ENCODE results near the gene SMOC2. TPM values are rescaled to one million over a fixed set of nuclear protein-coding genes. Genes with fewer than 3 reads are reported as not detected.

The SMOC2 gene
- total RNA-seq, 1 experiment from 2014 or later = 0.42 TPM

GRCh38 chr6:168577496-168577895, 136.5 kb downstream of the SMOC2 start:
- intact Hi-C loops (cut with micrococcal nuclease) = no loop called here
- H3K27me3 ChIP-seq (ENCODE audit: insufficient read depth, low read length) = no peaks in the 10 kb centered on the region

More at GRCh38 chr6:168577496-168577895, 136.5 kb downstream of the SMOC2 start:
- Histone ChIP-seq H3K9me2 (ENCODE audit: insufficient read depth) (no peaks in the 10 kb centered on the region), H3K27ac (ENCODE audit: low read depth, low read length) (no peak overlapping the region), H3K9me3 (ENCODE audit: control insufficient read depth in 1 of 2, insufficient read depth in 1 of 2, low read depth in 1 of 2, low read length in 2 of 2) (no peaks in the 10 kb centered on the region), H4K20me1 (ENCODE audit: insufficient read depth) (no peaks in the 10 kb centered on the region), H3K4me3 (replicated peaks in 1 of 2; ENCODE audit: low read depth in 1 of 2, low read length in 2 of 2) (no peak overlapping the region), H3K4me1 (ENCODE audit: control insufficient read depth in 1 of 2, insufficient read depth in 2 of 2, low read length in 2 of 2) (peaks cover 0 to 4% of the 10 kb centered on the region in 2 experiments; a peak in 1 of 4 replicates), H3K9ac (ENCODE audit: low read length) (no peak overlapping the region), H3K4me2 (ENCODE audit: low read length) (no peak overlapping the region), H2AFZ (ENCODE audit: low read depth, low read length, poor library complexity, severe bottlenecking) (no peak overlapping the region), H3K79me2 (ENCODE audit: insufficient read depth, low read length) (no peaks in the 10 kb centered on the region), H3K36me3 (ENCODE audit: control insufficient read depth in 1 of 2, insufficient read depth in 2 of 2, low read length in 2 of 2) (no peaks in the 10 kb centered on the region)
- ATAC-seq (no peak), DNase-seq (ENCODE audit: low read depth, low spot score) (no peak)
- POLR2A ChIA-PET = no interaction called here
- BruUV-seq (replicated peaks) = no TSS peak
- TF ChIP-seq SIN3A (IDR thresholded peaks at IDR 0.05; ENCODE audit: low read depth) = no peak
- no peak for TF ChIP-seq CTCF (IDR thresholded peaks at IDR 0.05 in 2 of 3, conservative IDR thresholded peaks at IDR 0.05 in 1 of 3; ENCODE audit: borderline replicate concordance in 1 of 3, insufficient read depth in 1 of 3, low read depth in 2 of 3, low read length in 2 of 3)
- no peak for TF ChIP-seq EGR1 (IDR thresholded peaks at IDR 0.05; ENCODE audit: low read depth)
- TF ChIP-seq EZH2phosphoT487 (IDR thresholded peaks at IDR 0.05; ENCODE audit: borderline replicate concordance) = no peak
- TF ChIP-seq ZNF274 (IDR thresholded peaks at IDR 0.05; ENCODE audit: low read depth, low read length) = no peak
- no peak for TF ChIP-seq REST (IDR thresholded peaks at IDR 0.05; ENCODE audit: low read depth)
- no peak for TF ChIP-seq ZFX (IDR thresholded peaks at IDR 0.05)
- no peak for TF ChIP-seq MAX (IDR thresholded peaks at IDR 0.05)
- TF ChIP-seq POLR2A (IDR thresholded peaks at IDR 0.05; ENCODE audit: borderline replicate concordance, extremely low read depth, insufficient read depth, insufficient read length) = no peak
- TF ChIP-seq TCF7L2 (IDR thresholded peaks at IDR 0.05; ENCODE audit: borderline replicate concordance, extremely low read depth, insufficient read depth, insufficient read length) = no peak
- no peak for TF ChIP-seq YY1 (IDR thresholded peaks at IDR 0.05; ENCODE audit: extremely low read depth, insufficient replicate concordance, low read depth, low read length)
- no peak for TF ChIP-seq POLR2AphosphoS5 (IDR thresholded peaks at IDR 0.05; ENCODE audit: low read depth, low read length)
- TF ChIP-seq ELF1 (IDR thresholded peaks at IDR 0.05; ENCODE audit: borderline replicate concordance, low read depth) = no peak
- TF ChIP-seq SRF (IDR thresholded peaks at IDR 0.05; ENCODE audit: low read depth) = no peak
- no peak for TF ChIP-seq CBX3 (IDR thresholded peaks at IDR 0.05; ENCODE audit: low read depth)
- RAD21 ChIA-PET (ENCODE audit: low non-redundant PET in 1 of 2, low total read pairs in 2 of 2, uncharacterized antibody in 2 of 2, unreplicated experiment in 2 of 2) = no interaction called here
- CTCF ChIA-PET = no interaction called here
